ENCODE measurements around the gene MX2.

MX2 gene

DNA sequence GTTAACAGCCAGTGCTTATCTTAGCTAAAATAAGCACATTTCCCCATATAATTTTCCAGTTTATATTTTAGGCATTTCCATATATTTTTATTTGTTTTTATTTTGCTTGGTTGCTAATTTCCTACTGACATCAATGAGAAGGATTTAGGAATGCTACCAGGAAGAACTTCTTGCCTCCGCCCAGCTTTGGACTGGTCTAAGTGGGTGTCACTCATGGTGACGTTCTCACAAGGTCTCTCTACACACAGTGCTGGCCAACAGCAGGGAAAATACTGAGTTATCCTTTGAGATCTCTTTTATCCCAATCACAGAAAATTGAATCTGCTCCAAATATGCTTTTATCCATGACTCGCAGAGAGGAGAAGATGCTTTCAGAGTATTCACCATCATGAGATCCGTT, 77.4 kb downstream of the MX2 start:
- DNase-seq, result no peak

DNA sequence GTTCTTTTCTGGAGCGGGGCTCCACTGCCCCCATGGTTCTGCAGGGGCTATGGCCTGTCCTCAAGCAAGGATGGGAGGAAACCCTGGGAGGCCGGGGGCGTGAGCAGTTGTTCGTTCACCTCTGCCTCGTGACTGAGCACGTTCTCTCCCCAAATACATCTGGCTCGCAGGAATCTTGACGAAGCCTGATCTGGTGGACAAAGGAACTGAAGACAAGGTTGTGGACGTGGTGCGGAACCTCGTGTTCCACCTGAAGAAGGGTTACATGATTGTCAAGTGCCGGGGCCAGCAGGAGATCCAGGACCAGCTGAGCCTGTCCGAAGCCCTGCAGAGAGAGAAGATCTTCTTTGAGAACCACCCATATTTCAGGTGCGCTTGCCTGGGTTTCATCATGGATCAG, 79.7 kb downstream of the MX2 start:
- no peak for DNase-seq

DNA sequence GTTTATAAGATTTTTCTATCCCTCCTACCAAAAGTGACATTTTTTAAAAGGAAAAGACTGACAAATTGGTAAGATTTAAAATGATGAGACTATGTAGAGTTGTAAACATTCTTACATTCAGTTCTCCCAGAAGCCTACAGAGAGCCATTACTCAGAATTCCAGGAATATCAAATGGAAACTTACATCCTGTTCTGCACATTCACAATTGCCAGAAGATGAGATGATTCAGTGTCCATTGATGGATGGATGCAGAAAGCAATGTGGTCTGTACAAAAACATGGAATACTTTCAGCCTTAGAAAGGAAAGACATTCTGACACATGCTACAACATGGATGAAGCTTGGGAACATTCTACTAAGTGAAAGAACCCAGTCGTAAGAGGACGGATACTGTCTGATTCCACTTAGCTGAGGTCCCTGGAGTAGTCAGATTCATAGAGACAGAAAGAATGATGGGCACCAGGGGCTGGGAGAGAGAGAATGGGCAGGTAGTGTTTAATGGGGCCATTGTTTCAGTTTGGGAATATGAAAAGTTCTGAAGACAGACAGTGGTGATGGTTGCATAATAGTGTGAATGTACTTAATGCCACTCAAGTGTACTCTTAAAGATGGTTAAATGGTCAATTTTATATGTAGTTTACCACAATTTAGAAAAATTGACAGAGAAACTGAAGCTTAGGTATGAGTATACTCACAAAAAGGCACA, 80.8 kb downstream of the MX2 start:
- no peak for DNase-seq

DNA sequence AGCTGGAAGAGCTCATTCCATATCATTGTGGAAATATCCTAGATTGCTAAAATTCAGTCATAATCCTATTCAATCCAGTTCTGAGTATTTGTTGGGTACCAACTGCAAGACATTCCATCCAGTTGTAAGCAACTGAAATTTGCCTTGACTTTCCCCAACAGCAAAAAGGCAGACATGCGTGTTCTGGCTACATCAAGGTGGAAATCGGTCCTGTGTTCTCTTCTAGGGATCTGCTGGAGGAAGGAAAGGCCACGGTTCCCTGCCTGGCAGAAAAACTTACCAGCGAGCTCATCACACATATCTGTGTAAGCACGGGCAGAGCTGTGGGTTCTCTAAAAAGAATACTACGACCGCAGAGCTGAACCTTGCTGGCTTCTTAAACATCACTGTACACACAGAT, 81.7 kb downstream of the MX2 start:
- no peak for DNase-seq

DNA sequence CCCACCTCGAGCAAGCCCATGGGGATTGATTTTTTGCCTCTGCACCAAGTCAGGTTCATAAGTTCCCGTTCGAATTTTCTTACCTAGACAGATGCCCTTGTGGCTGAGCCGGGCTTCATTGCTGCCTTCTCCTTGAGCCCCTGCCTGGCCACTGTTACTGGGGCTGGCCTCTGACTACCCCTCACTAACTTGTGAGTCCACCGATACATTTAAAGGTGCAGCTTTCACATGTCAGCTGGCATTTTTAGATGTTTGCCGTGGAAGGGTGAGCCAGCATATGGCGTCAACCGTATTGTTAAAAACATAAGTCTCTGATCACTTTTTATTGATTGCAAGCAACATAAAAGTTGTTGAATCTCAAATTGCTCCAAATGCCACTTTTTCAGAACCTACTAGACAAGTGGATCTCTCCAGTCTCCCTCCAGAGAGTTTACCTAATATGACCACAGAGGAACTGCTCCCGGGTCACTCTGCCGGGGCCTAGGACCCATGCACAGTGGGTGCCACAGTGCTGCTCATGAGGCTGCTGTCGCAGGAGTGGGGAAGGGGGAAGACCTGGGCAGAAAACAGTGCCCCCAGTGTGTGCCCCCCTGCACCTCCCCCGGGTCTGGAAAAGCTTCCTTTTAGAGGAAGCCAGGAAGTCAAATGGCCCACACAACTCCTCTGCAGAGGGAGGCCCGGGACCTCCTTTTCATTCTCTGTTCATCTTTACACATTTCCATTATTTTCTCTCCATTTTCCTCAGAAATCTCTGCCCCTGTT, 83.1 kb downstream of the MX2 start:
- DNase-seq, result no peak

DNA sequence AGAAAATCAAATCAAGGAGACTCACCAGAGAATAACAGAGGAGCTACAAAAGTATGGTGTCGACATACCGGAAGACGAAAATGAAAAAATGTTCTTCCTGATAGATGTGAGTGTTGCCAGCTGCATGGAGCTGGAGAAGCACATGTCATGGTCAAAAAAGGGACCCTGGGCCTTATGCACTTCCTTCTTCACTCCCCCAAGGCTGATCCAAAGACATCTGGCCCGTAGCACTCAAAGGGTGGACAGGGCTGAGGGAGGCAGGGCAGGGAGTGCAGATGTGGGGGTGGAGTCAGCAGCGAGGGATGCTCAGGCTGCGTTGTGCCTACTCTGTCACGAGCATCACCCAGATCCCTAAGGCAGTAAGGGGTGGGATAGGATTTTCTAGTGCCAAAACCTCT, 83.6 kb downstream of the MX2 start:
- DNase-seq, result no peak

DNA sequence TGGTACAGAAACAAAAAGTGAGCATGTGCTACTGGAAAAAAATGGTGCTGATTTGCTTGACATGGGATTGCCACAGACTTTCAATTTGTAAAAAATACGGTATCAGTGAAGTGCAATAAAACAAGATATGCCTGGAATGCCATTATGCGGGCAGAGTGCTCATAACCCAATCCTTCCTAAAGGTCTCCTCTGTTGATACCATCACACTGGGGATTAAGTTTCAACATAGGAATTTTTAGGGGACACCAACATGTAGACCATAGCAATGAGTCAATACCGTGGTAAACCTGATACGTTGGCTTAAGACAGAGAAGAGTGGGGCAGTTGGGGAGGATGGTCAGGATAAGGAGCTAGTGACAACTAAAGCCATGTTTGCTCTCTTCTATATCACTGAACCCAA, 84.8 kb downstream of the MX2 start:
- no peak for DNase-seq

DNA sequence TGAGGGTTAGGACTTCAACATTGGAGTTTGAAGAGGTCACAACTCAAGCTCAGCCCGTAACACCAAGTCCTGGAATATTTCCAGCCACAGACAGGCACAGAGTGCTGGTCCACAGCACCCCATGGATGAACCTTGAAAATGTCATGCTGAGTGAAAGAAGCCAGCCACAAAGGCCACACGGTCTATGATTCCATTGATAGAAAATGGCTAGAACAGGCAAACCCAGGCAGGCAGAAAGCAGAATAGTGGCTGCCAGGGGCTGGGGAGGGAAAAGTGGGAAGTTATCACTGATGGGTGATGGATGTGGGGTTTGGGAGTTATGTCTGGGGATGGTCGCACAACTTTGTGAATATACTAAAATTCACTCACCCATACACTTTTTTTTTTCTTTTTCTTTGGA, 85.5 kb downstream of the MX2 start:
- no peak for DNase-seq

DNA sequence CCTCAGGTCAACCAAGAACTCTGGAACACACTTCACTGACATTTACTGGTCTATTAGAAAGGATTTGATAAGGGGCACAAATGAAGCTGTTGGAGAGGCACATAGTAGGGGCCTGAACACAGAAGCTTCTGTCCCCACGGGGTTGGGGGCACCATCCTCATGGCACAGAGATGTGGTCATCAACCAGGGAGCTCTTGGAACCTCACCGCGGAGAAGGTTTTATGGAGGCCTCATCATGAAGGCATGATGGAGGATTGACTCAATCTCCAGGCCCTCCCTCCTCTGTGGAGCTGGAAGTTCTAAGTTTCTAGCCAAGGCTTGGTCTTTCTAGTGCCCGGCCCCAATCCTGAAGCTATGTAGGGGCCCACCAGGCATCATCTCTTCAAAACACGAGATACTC, 87.8 kb downstream of the MX2 start:
- DNase-seq, result no peak

DNA sequence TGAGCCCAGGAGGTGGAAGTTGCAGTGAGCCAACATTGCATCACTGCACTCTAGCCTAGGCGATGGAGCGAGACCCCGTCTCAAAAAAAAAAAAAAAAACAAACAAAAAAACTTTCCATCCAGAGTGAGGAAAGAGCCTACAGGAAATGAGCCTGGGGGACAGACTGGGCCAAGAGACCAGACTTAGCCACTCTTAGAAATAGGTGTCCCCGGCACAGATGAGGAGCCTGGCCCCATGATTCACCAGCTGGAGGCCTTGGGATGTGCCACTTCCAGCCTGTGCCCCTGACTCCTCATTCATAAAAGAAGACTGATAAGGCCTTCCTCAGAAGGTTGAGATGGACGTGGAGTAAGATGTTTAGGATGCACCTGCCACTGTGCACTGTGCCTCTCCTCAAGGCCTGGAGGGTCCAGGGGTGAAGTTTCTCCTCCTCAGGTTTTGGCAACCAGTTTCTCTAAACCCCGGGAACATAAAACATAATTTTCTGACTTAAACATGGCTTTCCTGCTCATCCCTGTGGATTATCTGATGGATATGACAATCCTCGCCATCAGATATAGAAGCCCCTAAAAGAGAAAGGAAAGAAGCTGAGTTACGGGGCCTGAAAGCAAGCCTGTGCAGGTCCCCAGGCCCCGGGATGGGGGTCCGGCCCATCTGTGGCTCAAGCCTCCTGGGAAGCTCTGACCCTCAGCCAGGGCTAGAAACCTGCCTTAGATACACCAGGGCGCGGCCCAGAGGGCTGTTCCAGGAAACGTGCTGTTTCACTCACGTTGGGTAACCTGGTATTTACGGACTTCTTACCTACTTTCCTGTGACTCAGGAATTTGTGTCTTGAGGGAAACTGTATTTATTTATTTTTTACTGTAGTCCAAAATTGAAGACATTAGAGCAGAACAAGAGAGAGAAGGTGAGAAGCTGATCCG, 90.2 kb downstream of the MX2 start:
- no peak for DNase-seq

DNA sequence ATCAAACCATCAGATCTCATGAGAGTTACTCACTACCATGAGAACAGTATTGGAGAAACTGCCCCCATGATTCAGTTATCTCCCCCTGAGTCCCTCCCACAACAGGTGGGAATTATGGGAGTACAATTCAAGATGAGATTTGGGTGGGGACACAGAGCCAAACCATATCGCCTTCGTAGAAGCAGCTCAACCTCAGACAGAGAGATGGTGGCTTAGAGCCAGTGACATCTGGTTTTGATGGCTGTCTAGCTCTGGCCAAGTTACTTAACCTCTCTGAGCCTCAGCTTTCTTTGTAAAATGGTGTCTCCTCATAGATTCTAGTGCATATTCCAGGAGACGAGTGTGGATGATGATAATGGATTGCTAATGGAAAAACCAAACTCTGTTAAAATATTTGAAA, 91.4 kb downstream of the MX2 start:
- DNase-seq, result no peak

DNA sequence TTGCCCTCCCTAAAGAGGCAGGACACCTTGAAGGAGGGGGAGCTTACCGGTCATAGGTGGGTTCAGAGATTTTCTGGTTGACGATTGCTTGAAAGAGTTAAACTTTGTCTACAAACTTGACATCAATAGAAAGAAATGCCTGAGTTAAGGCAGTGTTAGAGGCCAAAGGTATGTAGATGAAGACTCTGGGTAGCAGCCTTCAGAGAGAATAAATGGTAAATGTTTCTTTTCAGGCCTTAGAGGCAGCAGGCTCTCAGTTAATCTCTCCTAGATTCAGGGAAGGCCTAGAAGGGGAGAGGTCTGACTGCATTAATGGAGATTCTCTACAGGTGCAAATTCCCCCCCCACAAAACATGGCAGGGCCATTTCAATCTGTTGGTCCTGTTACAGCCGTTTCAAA, 91.9 kb downstream of the MX2 start:
- DNase-seq, result no peak

DNA sequence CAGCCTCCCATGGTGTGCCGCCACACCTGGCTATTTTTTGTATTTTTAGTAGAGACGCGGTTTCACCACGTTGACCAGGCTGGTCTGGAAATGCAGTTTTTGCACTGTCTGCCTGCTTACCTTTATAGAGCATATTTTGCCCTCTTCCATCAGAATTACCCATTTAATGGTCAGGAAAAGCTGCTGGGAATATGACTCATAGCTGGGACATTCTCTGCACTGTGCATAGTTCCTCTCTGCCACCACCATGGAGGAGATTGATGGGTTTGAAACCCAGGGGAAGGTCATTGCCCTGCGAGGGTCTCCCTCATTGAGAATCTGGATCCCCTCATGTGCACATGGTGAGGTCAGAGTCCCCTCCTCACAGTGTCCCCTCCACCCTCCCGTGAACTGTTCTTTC, 96.3 kb downstream of the MX2 start:
- no peak for DNase-seq

DNA sequence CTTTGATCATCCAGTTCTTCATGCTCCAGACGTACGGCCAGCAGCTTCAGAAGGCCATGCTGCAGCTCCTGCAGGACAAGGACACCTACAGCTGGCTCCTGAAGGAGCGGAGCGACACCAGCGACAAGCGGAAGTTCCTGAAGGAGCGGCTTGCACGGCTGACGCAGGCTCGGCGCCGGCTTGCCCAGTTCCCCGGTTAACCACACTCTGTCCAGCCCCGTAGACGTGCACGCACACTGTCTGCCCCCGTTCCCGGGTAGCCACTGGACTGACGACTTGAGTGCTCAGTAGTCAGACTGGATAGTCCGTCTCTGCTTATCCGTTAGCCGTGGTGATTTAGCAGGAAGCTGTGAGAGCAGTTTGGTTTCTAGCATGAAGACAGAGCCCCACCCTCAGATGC, 96.7 kb downstream of the MX2 start:
- no peak for DNase-seq
